Measurements from ENCODE around the gene STAT5B.

STAT5B gene

DNA sequence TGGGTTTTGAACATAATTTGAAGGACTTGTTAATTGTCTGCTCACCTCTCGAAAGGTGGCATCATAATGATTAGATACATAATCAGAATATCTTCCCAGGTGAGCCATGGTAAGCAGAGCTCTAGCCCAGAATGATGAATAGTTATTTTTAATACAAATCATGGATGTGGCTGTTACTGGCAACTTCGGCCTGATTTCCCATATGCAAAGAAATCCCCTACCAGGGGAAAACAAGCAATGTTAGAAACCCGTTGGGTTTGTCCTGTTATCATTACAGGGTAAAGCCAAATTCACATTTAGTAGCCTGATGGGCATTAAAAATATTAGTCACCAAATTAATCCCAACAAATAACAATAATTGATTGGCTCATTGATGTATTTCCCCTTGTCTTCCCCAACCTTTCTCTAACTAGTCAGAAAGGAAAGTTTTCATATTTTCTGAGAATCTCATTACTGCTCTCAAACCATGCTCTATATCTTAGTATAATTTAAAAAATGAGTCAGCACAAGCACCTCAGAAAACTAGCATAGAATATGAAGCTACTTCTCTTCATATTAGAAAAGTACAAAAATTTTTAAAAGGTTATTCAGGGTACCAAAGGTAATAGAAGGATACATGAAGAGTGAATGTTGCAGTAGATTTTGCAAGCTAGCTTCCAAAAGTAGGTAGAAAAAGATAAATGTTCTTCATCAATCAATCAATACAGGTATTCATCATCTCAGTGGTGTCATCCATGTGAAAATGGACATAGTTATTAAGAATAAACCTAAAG lies 5.0 kb downstream of the STAT5B start:
- H3K79me2 ChIP-seq (ENCODE audit: insufficient read depth, low read length): no peaks in the 10 kb centered on the region; the same call in 1 of the 2 replicates
- H3K27me3 ChIP-seq (ENCODE audit: low read length): no peaks in the 10 kb centered on the region
- H3K4me3 ChIP-seq (ENCODE audit: insufficient read depth, low read length, poor library complexity, severe bottlenecking): no peak overlapping the region
- H4K20me1 ChIP-seq (ENCODE audit: low read depth, low read length): no peaks in the 10 kb centered on the region
- no peak overlapping the region for H3K9ac ChIP-seq (ENCODE audit: low read length)
- no peaks in the 10 kb centered on the region for H3K9me2 ChIP-seq (replicated peaks; ENCODE audit: insufficient read depth, low read length)
- H3K4me2 ChIP-seq (ENCODE audit: low read depth, low read length, poor library complexity, severe bottlenecking): no peak overlapping the region
- H3F3A ChIP-seq (ENCODE audit: insufficient read depth): no peaks in the 10 kb centered on the region
- H3K36me3 ChIP-seq (ENCODE audit: low read length): no peaks in the 10 kb centered on the region
- no peaks in the 10 kb centered on the region for H3K9me3 ChIP-seq (ENCODE audit: insufficient read depth, low read length)
- TF ChIP-seq, protein P1, sequence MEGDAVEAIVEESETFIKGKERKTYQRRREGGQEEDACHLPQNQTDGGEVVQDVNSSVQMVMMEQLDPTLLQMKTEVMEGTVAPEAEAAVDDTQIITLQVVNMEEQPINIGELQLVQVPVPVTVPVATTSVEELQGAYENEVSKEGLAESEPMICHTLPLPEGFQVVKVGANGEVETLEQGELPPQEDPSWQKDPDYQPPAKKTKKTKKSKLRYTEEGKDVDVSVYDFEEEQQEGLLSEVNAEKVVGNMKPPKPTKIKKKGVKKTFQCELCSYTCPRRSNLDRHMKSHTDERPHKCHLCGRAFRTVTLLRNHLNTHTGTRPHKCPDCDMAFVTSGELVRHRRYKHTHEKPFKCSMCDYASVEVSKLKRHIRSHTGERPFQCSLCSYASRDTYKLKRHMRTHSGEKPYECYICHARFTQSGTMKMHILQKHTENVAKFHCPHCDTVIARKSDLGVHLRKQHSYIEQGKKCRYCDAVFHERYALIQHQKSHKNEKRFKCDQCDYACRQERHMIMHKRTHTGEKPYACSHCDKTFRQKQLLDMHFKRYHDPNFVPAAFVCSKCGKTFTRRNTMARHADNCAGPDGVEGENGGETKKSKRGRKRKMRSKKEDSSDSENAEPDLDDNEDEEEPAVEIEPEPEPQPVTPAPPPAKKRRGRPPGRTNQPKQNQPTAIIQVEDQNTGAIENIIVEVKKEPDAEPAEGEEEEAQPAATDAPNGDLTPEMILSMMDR (IDR thresholded peaks at IDR 0.05; ENCODE audit: insufficient read depth, low read length, poor library complexity, severe bottlenecking): no peak
- TF ChIP-seq EZH2phosphoT487 (conservative IDR thresholded peaks at IDR 0.05; ENCODE audit: low read length): no peak
- no peak overlapping the region for H2AFZ ChIP-seq (ENCODE audit: low read depth, low read length, severe bottlenecking)
- H3K27ac ChIP-seq (ENCODE audit: low read depth, low read length): no peak overlapping the region

DNA sequence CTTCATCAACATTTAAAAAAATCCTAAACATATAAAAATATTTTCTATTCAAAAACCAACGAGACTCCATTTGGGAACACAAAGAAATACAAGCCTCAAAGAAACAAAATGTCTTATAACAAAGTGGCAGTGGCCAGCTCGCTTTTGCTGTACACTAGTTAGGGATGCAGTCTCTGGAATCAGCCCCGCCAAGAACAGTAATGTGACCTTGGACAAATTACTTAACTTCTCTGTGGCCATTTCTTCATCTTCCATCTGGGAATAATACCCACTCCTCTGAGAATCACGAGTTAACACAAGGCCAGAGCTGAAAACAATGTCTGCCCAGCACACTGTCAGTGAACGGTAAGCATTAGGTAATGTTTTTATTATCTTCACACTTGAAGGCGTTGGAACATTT lies 5.6 kb downstream of the STAT5B start:
- H2AFZ ChIP-seq (ENCODE audit: low read depth, low read length, severe bottlenecking): no peak overlapping the region
- H3K79me2 ChIP-seq (ENCODE audit: insufficient read depth, low read length): no peaks in the 10 kb centered on the region; the same call in 1 of the 2 replicates
- TF ChIP-seq, protein P1 (IDR thresholded peaks at IDR 0.05; ENCODE audit: insufficient read depth, low read length, poor library complexity, severe bottlenecking): no peak
- no peak for TF ChIP-seq EZH2phosphoT487 (conservative IDR thresholded peaks at IDR 0.05; ENCODE audit: low read length)
- H4K20me1 ChIP-seq (ENCODE audit: low read depth, low read length): no peaks in the 10 kb centered on the region
- no peaks in the 10 kb centered on the region for H3F3A ChIP-seq (ENCODE audit: insufficient read depth)
- no peak overlapping the region for H3K27ac ChIP-seq (ENCODE audit: low read depth, low read length)
- no peak overlapping the region for H3K4me3 ChIP-seq (ENCODE audit: insufficient read depth, low read length, poor library complexity, severe bottlenecking)
- H3K9me3 ChIP-seq (ENCODE audit: insufficient read depth, low read length): no peaks in the 10 kb centered on the region
- H3K4me2 ChIP-seq (ENCODE audit: low read depth, low read length, poor library complexity, severe bottlenecking): no peak overlapping the region
- H3K36me3 ChIP-seq (ENCODE audit: low read length): no peaks in the 10 kb centered on the region
- H3K27me3 ChIP-seq (ENCODE audit: low read length): no peaks in the 10 kb centered on the region
- no peak overlapping the region for H3K9ac ChIP-seq (ENCODE audit: low read length)
- no peaks in the 10 kb centered on the region for H3K9me2 ChIP-seq (replicated peaks; ENCODE audit: insufficient read depth, low read length)

DNA sequence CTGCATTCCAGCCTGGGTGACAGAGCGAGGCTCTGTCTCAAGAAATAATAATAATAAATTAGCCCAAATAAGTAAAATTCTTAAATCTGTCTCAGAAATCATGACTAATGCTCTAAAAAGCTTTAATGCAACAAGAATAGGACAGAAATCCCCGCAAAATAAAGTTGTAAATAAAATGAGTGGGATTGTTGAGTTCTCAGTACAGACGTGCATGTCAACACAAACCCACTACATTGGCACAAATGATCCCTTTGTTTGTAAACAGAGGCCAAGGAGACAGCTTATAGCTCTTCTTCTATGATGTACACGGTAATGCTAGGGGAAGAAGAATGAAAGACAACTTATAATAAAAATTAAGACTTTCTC lies 6.0 kb downstream of the STAT5B start:
- Histone ChIP-seq H3K4me2 (ENCODE audit: low read depth, low read length, poor library complexity, severe bottlenecking) (no peak overlapping the region), H3K9ac (ENCODE audit: low read length) (no peak overlapping the region), H2AFZ (ENCODE audit: low read depth, low read length, severe bottlenecking) (no peak overlapping the region), H3K36me3 (ENCODE audit: low read length) (no peaks in the 10 kb centered on the region), H4K20me1 (ENCODE audit: low read depth, low read length) (no peaks in the 10 kb centered on the region), H3K4me3 (ENCODE audit: insufficient read depth, low read length, poor library complexity, severe bottlenecking) (no peak overlapping the region), H3F3A (ENCODE audit: insufficient read depth) (no peaks in the 10 kb centered on the region), H3K9me2 (replicated peaks; ENCODE audit: insufficient read depth, low read length) (no peaks in the 10 kb centered on the region), H3K27ac (ENCODE audit: low read depth, low read length) (no peak overlapping the region), H3K27me3 (ENCODE audit: low read length) (no peaks in the 10 kb centered on the region), H3K79me2 (ENCODE audit: insufficient read depth, low read length) (no peaks in the 10 kb centered on the region; the same call in 1 of the 2 replicates), H3K9me3 (ENCODE audit: insufficient read depth, low read length) (no peaks in the 10 kb centered on the region)
- TF ChIP-seq EZH2phosphoT487 (conservative IDR thresholded peaks at IDR 0.05; ENCODE audit: low read length): no peak
- TF ChIP-seq, protein P1 (IDR thresholded peaks at IDR 0.05; ENCODE audit: insufficient read depth, low read length, poor library complexity, severe bottlenecking): no peak
